GM18868 (cell line): ENCODE data around the gene PPP1R1C.
A peak's percentile ranks its signal among the peaks of the same experiment; 100 is the strongest.

Experiments
- ATAC-seq: cut with Tn5 transposase; IDR thresholded peaks from one replicate; pipeline ENCODE4 v1.9.1; 2021; ENCODE audit warnings: mild to moderate bottlenecking, moderate library complexity; ENCODE audit not compliant: unreplicated experiment

PPP1R1C gene

GRCh38 chr2:181971032-181971431 lies 14.6 kb upstream of the PPP1R1C start:
- no peak for ATAC-seq

GRCh38 chr2:181972431-181973170 lies 13.1 kb upstream of the PPP1R1C start:
- ATAC-seq: no peak

GRCh38 chr2:181973171-181973783 lies 12.4 kb upstream of the PPP1R1C start:
- ATAC-seq: no peak

GRCh38 chr2:181977661-181978350 lies 7.8 kb upstream of the PPP1R1C start:
- peak; percentile 91 for ATAC-seq

- peak; percentile 24 for ATAC-seq
Observed at GRCh38 chr2:181978351-181979150, 7.1 kb upstream of the PPP1R1C start.

- ATAC-seq: no peak
Observed at GRCh38 chr2:181984060-181984459, 1.6 kb upstream of the PPP1R1C start.

- peak; percentile 63 for ATAC-seq
Observed at GRCh38 chr2:181984814-181985631, 630 bp upstream of the PPP1R1C start.

GRCh38 chr2:181988154-181988924 lies 2.7 kb downstream of the PPP1R1C start:
- ATAC-seq: no peak

GRCh38 chr2:181989099-181989498 lies 3.4 kb downstream of the PPP1R1C start:
- ATAC-seq: no peak

- ATAC-seq: peak; percentile 92
Observed at GRCh38 chr2:181991171-181991885, 5.7 kb downstream of the PPP1R1C start.

GRCh38 chr2:181992776-181993175 lies 7.1 kb downstream of the PPP1R1C start:
- ATAC-seq: peak; percentile 77

- no peak for ATAC-seq
Observed at GRCh38 chr2:181995289-181995688, 9.6 kb downstream of the PPP1R1C start.

GRCh38 chr2:181998041-181998835 lies 12.6 kb downstream of the PPP1R1C start:
- ATAC-seq: no peak

GRCh38 chr2:181998891-181999654 lies 13.4 kb downstream of the PPP1R1C start:
- no peak for ATAC-seq

- no peak for ATAC-seq
Observed at GRCh38 chr2:181999911-182000310, 14.3 kb downstream of the PPP1R1C start.

- ATAC-seq: no peak
Observed at GRCh38 chr2:182004945-182005520, 19.4 kb downstream of the PPP1R1C start.
